ENCODE data around the gene ABCF3. TPM values are rescaled to one million over a fixed set of nuclear protein-coding genes. Genes with fewer than 3 reads are reported as not detected.

ABCF3 gene
- 100 to 1,000 TPM in 2 of 4 donors, 10 to 100 TPM in 2; 58.6 to 286 (median 133) TPM for total RNA-seq

- H3K36me3 ChIP-seq = peaks cover 0 to 57% (median 27%) of the 10 kb centered on the region in 4 donors
- intact Hi-C loops (cut with DNase I; ENCODE audit: low total_unique reads) (loop anchor here (10.0 kb wide), 1 partner anchor 52 kb away; the partner anchor contains the start of gene EIF2B5), in situ Hi-C loops (cut with MboI; ENCODE audit: low pct_ligation_motif_present in 1 of 4, low pct_unique_long_range_greater_than_20kb in 1 of 4, low sequenced_read_pairs in 3 of 4) (no loop called here)
- no peaks in the 10 kb centered on the region for H3K27me3 ChIP-seq
- peaks cover 15 to 29% (median 20%) of the 10 kb centered on the region in 4 donors for H3K4me1 ChIP-seq
- peak within 1 kb of the TSS; percentile 65 to 88 (median 80) for H3K4me3 ChIP-seq
- TF ChIP-seq POLR2A (IDR thresholded peaks at IDR 0.05) = peak; percentile 87
- peak; percentile 86 to 92 (median 90) for TF ChIP-seq POLR2AphosphoS5 (IDR thresholded peaks at IDR 0.05)
- no peak for TF ChIP-seq EP300 (IDR thresholded peaks at IDR 0.05; ENCODE audit: low read depth)
- TF ChIP-seq CTCF (IDR thresholded peaks at IDR 0.05) = no peak
- peak within 1 kb of the TSS; percentile 84 to 90 (median 86) for H3K27ac ChIP-seq
- WGBS, 2 donors (ENCODE audit: low coverage in 1 of 2) = 1% methylated on average over 45 of the region's 45 CpGs; no CpG with 5 or more reads in 1 of the 2 donors
- peak; percentile 59 for DNase-seq
- H3K9me3 ChIP-seq = no peaks in the 10 kb centered on the region
Measured at GRCh38 chr3:184186184-184186901, at the start of gene ABCF3. ABCF3 (plus strand) TSS chr3:184186199; CDS start chr3:184186208, 9 bp downstream.

GRCh38 chr3:184140436-184140835, 45.6 kb upstream of the ABCF3 start:
- H3K4me1 ChIP-seq = peaks cover 0 to 22% (median 15%) of the 10 kb centered on the region in 4 donors
- H3K27ac ChIP-seq = no peak overlapping the region
- TF ChIP-seq POLR2A (IDR thresholded peaks at IDR 0.05) (no peak), CTCF (IDR thresholded peaks at IDR 0.05) (no peak), POLR2AphosphoS5 (IDR thresholded peaks at IDR 0.05) (no peak), EP300 (IDR thresholded peaks at IDR 0.05; ENCODE audit: low read depth) (no peak)
- in situ Hi-C loops (cut with MboI; ENCODE audit: low pct_ligation_motif_present in 1 of 4, low pct_unique_long_range_greater_than_20kb in 1 of 4, low sequenced_read_pairs in 3 of 4) (loop anchor here in 2 of 4 donors (25.0 kb wide), 2 partner anchors 97 to 253 kb away; partner anchors contain the start of genes ALG3 (in 1 of the 2), EEF1AKMT4 (in 1 of the 2), PARL (in 1 of the 2) and VWA5B2 (in 1 of the 2)), intact Hi-C loops (cut with DNase I; ENCODE audit: low total_unique reads) (loop anchor here (10.0 kb wide), 1 partner anchor 94 kb away; no protein-coding TSS in a partner anchor)
- H3K27me3 ChIP-seq = no peaks in the 10 kb centered on the region
- H3K9me3 ChIP-seq = no peaks in the 10 kb centered on the region
- H3K36me3 ChIP-seq = peaks cover 0 to 43% (median 15%) of the 10 kb centered on the region in 4 donors
- H3K4me3 ChIP-seq = no peak overlapping the region
- 89 to 97% methylated on average over 5 to 10 of the region's 10 CpGs for WGBS, 2 donors (ENCODE audit: low coverage in 1 of 2)
- DNase-seq = no peak

- H3K36me3 ChIP-seq = peaks cover 0 to 51% (median 15%) of the 10 kb centered on the region in 4 donors
- in situ Hi-C loops (cut with MboI; ENCODE audit: low pct_ligation_motif_present in 1 of 4, low pct_unique_long_range_greater_than_20kb in 1 of 4, low sequenced_read_pairs in 3 of 4) = loop anchor here in 2 of 4 donors (25.0 kb wide), 2 partner anchors 95 to 255 kb away; partner anchors contain the start of genes ALG3 (in 1 of the 2), EEF1AKMT4 (in 1 of the 2), PARL (in 1 of the 2) and VWA5B2 (in 1 of the 2)
- WGBS, 2 donors (ENCODE audit: low coverage in 1 of 2) = 90 to 94% methylated on average over 4 to 7 of the region's 7 CpGs
Measured at GRCh38 chr3:184142199-184142598, 43.8 kb upstream of the ABCF3 start.

More at GRCh38 chr3:184142199-184142598, 43.8 kb upstream of the ABCF3 start:
- no peaks in the 10 kb centered on the region for H3K27me3 ChIP-seq
- intact Hi-C loops (cut with DNase I; ENCODE audit: low total_unique reads) = loop anchor here (10.0 kb wide), 1 partner anchor 93 kb away; no protein-coding TSS in a partner anchor
- peaks cover 0 to 14% (median under 1%) of the 10 kb centered on the region in 4 donors for H3K4me1 ChIP-seq
- no peak overlapping the region for H3K27ac ChIP-seq
- no peak overlapping the region for H3K4me3 ChIP-seq
- TF ChIP-seq POLR2A (IDR thresholded peaks at IDR 0.05) = no peak
- no peak for TF ChIP-seq EP300 (IDR thresholded peaks at IDR 0.05; ENCODE audit: low read depth)
- TF ChIP-seq POLR2AphosphoS5 (IDR thresholded peaks at IDR 0.05) = no peak
- no peak for TF ChIP-seq CTCF (IDR thresholded peaks at IDR 0.05)
- H3K9me3 ChIP-seq = no peaks in the 10 kb centered on the region
- no peak for DNase-seq
